ENCODE data around the gene COL6A1. TPM values are rescaled to one million over a fixed set of nuclear protein-coding genes. Genes with fewer than 3 reads are reported as not detected.

COL6A1 gene
- total and polyA plus RNA-seq, 10 donors = 76.5 to 190 (median 129) TPM

DNA sequence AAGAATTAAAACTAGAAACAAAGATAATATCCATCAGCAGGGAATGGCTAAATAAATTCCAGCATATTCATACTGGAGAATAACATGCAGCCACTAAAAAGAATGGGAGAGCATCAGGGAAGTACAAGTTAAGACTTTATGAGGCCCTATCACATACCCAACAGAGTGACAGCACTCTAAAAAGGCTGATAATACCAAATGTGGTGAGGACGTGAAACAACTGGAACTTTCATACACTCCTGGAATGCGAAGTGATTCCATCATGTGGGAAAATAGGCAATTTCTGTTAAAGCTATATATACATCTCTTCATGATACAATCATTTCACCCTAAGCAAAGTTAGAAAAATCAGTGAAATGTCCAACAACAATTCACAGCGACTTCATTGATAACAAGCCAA, 42.6 kb downstream of the COL6A1 start:
- H3K27ac ChIP-seq = no peak overlapping the region
- TF ChIP-seq POLR2A (IDR thresholded peaks at IDR 0.05) (no peak), POLR2AphosphoS5 (IDR thresholded peaks at IDR 0.05) (no peak)
- TF ChIP-seq, protein P1, sequence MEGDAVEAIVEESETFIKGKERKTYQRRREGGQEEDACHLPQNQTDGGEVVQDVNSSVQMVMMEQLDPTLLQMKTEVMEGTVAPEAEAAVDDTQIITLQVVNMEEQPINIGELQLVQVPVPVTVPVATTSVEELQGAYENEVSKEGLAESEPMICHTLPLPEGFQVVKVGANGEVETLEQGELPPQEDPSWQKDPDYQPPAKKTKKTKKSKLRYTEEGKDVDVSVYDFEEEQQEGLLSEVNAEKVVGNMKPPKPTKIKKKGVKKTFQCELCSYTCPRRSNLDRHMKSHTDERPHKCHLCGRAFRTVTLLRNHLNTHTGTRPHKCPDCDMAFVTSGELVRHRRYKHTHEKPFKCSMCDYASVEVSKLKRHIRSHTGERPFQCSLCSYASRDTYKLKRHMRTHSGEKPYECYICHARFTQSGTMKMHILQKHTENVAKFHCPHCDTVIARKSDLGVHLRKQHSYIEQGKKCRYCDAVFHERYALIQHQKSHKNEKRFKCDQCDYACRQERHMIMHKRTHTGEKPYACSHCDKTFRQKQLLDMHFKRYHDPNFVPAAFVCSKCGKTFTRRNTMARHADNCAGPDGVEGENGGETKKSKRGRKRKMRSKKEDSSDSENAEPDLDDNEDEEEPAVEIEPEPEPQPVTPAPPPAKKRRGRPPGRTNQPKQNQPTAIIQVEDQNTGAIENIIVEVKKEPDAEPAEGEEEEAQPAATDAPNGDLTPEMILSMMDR (IDR thresholded peaks at IDR 0.05 in 8 of 11, conservative IDR thresholded peaks at IDR 0.05 in 3 of 11) = no peak
- WGBS, 5 donors = 75 to 88% (median 84%) methylated on average over 3 of the region's 3 CpGs
- intact Hi-C loops (cut with DNase I; ENCODE audit: low total_unique reads) = no loop called here
- H3K4me1 ChIP-seq = no peaks in the 10 kb centered on the region
- peaks cover 0 to 5% (median 1%) of the 10 kb centered on the region in 8 donors for H3K9me3 ChIP-seq
- no peak for DNase-seq
- H3K27me3 ChIP-seq (replicated peaks in 1 of 7) = peaks cover 0 to 28% (median 0%) of the 10 kb centered on the region in 7 donors
- no peaks in the 10 kb centered on the region for H3K36me3 ChIP-seq
- no peak overlapping the region for H3K4me3 ChIP-seq

DNA sequence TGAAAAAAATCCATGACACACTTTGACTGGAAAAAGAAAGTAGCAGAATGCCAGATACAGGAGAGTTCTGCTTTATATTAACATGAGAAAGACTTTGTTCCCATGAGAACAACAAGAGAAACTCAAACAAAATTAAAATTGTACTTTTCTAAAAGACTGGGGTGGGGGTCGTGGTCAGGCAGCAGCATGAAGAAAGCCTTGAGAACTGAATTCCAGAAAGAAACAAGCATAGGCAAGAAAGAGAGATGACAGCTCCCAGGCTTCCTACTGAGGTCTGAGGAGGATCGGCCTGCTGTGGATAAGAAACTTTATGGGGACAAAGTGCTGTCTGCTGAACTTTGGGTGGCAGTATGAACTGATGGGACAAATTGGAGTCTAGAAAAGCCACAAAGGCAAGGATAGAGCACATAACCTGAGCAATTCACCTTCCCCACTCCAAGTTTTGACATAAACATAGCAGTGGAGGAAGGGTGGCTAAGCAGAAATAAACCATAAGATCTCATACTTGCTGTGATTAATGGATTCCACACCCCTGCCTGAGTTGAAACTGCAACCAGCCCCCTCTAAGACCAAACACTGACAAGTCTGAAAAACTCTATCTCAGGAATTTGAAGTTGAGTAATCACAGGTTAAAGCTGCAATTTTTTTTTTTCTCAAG, 43.7 kb downstream of the COL6A1 start:
- H3K9me3 ChIP-seq = peaks cover 0 to 16% (median 11%) of the 10 kb centered on the region in 8 donors
- no peaks in the 10 kb centered on the region for H3K4me1 ChIP-seq
- peaks cover 0 to 26% (median 0%) of the 10 kb centered on the region in 7 donors for H3K27me3 ChIP-seq (replicated peaks in 1 of 7)
- H3K4me3 ChIP-seq = no peak overlapping the region
- peak overlapping the region in 1 of 8 donors; percentile 34 for H3K27ac ChIP-seq
- no peak for DNase-seq
- H3K36me3 ChIP-seq = no peaks in the 10 kb centered on the region
- intact Hi-C loops (cut with DNase I; ENCODE audit: low total_unique reads) = no loop called here
- 54 to 77% (median 66%) methylated on average over 2 of the region's 2 CpGs for WGBS, 5 donors
- no peak for TF ChIP-seq POLR2A (IDR thresholded peaks at IDR 0.05)
- TF ChIP-seq POLR2AphosphoS5 (IDR thresholded peaks at IDR 0.05) = no peak
- TF ChIP-seq, protein P1 (IDR thresholded peaks at IDR 0.05 in 8 of 11, conservative IDR thresholded peaks at IDR 0.05 in 3 of 11) = no peak

DNA sequence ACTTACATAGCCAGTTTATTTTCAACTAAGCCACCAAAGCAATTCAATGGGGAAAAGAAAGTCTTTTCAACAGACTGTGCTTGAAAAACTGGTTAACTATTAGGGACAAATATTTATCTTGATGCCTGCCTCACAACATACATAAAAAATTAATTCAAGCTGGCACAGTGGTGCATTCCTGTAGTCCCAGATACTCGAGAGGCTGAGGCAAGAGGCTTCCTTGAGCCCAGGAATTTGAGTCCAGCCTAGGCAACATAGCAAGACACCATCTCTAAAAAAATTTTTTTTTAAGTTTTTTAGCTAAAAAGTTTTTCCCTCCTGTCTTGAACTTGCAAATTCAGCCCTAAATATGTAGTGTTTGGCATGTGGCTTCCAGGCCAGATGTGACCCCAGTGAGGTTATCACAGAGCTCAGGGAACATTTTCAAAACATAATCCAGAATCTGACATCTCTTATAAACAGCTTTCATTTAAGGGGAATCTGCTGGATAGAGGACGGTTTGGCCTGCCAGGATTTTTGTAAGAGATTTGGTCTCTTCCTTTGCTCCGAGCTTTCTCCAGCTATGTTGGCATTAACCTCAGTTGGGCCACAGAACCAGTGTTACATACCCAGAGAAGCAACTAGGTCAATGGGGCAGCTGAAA, 46.4 kb downstream of the COL6A1 start:
- intact Hi-C loops (cut with DNase I; ENCODE audit: low total_unique reads) = no loop called here
- TF ChIP-seq POLR2A (IDR thresholded peaks at IDR 0.05) (no peak), POLR2AphosphoS5 (IDR thresholded peaks at IDR 0.05) (peak in 1 of 3 donors; percentile 23)
- Histone ChIP-seq H3K9me3 (peaks cover 0 to 19% (median 11%) of the 10 kb centered on the region in 8 donors), H3K4me3 (no peak overlapping the region), H3K4me1 (no peaks in the 10 kb centered on the region), H3K27ac (peak overlapping the region in 6 of 8 donors; percentile 3 to 59 (median 34)), H3K36me3 (no peaks in the 10 kb centered on the region), H3K27me3 (replicated peaks in 1 of 7) (peaks cover 0 to 8% (median 0%) of the 10 kb centered on the region in 7 donors)
- 53 to 68% (median 62%) methylated on average over 3 of the region's 3 CpGs for WGBS, 5 donors
- no peak for DNase-seq

DNA sequence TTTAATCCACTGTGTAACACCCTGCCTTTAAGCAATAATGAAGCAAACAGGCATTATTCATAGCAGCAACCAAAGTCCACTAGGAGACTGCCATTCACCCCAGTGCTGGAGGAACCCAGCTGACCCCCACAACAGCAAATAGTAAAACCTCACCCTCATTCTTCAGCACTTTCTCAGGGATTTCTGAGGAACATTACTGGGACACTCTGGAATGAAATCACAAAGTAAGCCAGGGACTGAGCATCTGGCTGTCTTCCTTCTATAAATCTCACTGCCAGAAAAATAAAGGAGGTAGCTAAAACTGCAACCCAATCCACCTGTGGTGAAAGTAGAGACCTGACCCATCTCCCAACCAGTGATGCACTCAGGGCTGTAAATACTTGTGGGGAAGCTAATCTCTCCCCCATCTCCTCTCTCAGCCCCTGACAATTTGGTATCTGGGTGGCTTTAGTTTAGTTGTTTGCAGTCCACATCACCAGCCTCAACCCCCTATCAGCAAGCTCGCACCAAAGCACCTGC, 47.1 kb downstream of the COL6A1 start:
- Histone ChIP-seq H3K9me3 (peaks cover 0 to 19% (median 11%) of the 10 kb centered on the region in 8 donors), H3K27ac (peak overlapping the region in 6 of 8 donors; percentile 20 to 59 (median 34)), H3K4me3 (no peak overlapping the region), H3K36me3 (no peaks in the 10 kb centered on the region), H3K27me3 (replicated peaks in 1 of 7) (peaks cover 0 to 4% (median 0%) of the 10 kb centered on the region in 7 donors), H3K4me1 (no peaks in the 10 kb centered on the region)
- intact Hi-C loops (cut with DNase I; ENCODE audit: low total_unique reads) = no loop called here
- no peak for TF ChIP-seq POLR2A (IDR thresholded peaks at IDR 0.05)
- TF ChIP-seq, protein P1 (IDR thresholded peaks at IDR 0.05 in 8 of 11, conservative IDR thresholded peaks at IDR 0.05 in 3 of 11) = no peak
- no peak for TF ChIP-seq POLR2AphosphoS5 (IDR thresholded peaks at IDR 0.05)
- DNase-seq = no peak
- WGBS, 5 donors = 83 to 90% (median 85%) methylated on average over 1 of the region's 1 CpG

All from spleen (tissue), 11 donors.